ENCODE data around the gene THTPA.

The THTPA gene

GRCh38 chr14:23564876-23565275 lies 8.8 kb downstream of the THTPA start:
- in situ Hi-C loops (cut with HindIII; ENCODE audit: low sequenced_read_pairs), result no loop called here
- no peak overlapping the region for H3K4me3 ChIP-seq (ENCODE audit: low read depth, low read length)
- DNase-seq (ENCODE audit: low read depth, low spot score), result no peak
- TF ChIP-seq, protein P1, sequence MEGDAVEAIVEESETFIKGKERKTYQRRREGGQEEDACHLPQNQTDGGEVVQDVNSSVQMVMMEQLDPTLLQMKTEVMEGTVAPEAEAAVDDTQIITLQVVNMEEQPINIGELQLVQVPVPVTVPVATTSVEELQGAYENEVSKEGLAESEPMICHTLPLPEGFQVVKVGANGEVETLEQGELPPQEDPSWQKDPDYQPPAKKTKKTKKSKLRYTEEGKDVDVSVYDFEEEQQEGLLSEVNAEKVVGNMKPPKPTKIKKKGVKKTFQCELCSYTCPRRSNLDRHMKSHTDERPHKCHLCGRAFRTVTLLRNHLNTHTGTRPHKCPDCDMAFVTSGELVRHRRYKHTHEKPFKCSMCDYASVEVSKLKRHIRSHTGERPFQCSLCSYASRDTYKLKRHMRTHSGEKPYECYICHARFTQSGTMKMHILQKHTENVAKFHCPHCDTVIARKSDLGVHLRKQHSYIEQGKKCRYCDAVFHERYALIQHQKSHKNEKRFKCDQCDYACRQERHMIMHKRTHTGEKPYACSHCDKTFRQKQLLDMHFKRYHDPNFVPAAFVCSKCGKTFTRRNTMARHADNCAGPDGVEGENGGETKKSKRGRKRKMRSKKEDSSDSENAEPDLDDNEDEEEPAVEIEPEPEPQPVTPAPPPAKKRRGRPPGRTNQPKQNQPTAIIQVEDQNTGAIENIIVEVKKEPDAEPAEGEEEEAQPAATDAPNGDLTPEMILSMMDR (IDR thresholded peaks at IDR 0.05; ENCODE audit: low read depth, low read length), result no peak

GRCh38 chr14:23565626-23566025 lies 9.6 kb downstream of the THTPA start:
- TF ChIP-seq, protein P1 (IDR thresholded peaks at IDR 0.05; ENCODE audit: low read depth, low read length), result no peak
- in situ Hi-C loops (cut with HindIII; ENCODE audit: low sequenced_read_pairs), result no loop called here

DNA sequence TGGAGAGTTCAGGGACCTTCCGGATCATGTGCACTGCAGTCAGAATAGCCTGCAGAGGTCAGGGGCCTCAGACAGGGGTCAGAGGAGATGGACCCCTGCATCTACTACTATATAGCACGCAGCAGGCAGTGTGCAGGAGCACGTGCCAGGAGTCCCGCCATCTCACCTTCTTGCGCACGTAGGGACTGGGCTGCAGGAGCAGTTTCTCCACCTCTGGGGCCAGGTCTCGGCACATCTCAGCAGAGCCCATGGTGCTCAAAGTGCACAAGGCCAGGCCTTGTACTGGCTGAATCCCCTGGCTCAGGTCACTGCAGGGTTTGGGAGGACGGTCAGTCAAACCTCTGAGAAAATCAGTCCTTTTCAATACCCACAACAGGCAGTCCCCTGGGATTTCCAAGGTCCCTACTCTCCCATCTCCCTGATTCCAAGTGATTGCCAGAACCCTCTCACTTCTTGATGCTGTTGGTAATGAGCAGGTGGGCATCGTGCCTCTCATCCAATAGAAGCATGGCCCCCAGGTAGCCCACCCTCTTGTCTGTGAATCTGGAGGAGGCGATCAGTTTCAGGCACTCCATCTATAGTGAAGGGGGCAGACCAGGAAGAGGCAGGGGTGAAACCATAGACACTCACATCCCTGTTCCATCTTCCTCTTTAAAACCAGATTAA lies 10.2 kb downstream of the THTPA start:
- in situ Hi-C loops (cut with HindIII; ENCODE audit: low sequenced_read_pairs), result no loop called here
- H3K4me3 ChIP-seq (ENCODE audit: low read depth, low read length), result no peak overlapping the region
- TF ChIP-seq, protein P1 (IDR thresholded peaks at IDR 0.05; ENCODE audit: low read depth, low read length), result no peak
- no peak for DNase-seq (ENCODE audit: low read depth, low spot score)

More at GRCh38 chr14:23565626-23566025, 9.6 kb downstream of the THTPA start:
- DNase-seq (ENCODE audit: low read depth, low spot score), result no peak
- no peak overlapping the region for H3K4me3 ChIP-seq (ENCODE audit: low read depth, low read length)

GRCh38 chr14:23566778-23567185 lies 10.7 kb downstream of the THTPA start:
- no peak for DNase-seq (ENCODE audit: low read depth, low spot score)
- in situ Hi-C loops (cut with HindIII; ENCODE audit: low sequenced_read_pairs), result no loop called here
- H3K4me3 ChIP-seq (ENCODE audit: low read depth, low read length), result peak overlapping the region; percentile 60
- TF ChIP-seq, protein P1 (IDR thresholded peaks at IDR 0.05; ENCODE audit: low read depth, low read length), result peak; percentile 38

DNA sequence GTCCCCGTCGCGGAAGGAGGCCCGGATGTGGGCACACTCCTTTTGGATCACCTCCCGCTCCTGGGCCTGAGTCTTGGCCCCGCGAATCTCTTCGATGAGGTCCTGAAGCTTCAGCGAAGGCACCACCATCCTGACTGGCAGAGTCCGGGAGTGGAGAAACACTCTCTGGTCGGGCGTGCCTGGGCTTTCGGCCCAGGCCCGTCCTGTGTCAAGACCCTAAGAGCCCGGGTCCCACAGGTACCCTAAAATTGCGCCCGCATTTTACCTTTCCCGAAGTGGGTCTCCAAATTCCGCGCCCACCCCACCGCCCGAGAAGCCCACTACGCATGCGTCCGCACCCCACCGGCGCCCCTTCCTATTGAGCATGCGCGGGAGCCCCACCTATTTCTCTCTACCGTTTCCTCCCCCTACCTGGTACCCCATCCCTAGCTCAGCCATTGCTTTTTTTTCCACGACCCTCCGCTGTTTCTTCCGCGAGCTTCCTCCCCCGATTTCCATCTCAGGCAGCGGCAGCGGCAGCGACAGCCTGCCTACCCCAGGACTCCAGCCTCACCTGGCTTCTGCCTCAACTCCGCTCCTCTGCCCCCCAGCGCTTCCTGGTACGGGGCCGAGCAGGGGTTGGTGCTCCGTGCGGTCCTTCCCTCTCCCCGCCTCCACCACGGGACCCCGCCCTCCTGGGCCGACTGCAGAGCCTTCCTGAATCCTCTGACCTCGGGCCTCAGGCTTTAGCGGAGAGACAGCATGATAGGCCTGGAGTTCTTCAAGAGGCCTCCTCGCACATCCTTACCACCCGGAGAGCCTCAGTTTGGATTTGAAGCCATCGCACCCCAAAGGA lies 11.3 kb downstream of the THTPA start, which contains the start of gene AP1G2:
Gene AP1G2, minus strand, starts transcription at position 606 of the 835 bp plus-strand sequence. Its CDS starts 477 bp downstream, at position 129.
- peak within 1 kb of the TSS; percentile 60 for H3K4me3 ChIP-seq (ENCODE audit: low read depth, low read length)
- TF ChIP-seq, protein P1 (IDR thresholded peaks at IDR 0.05; ENCODE audit: low read depth, low read length), result no peak
- in situ Hi-C loops (cut with HindIII; ENCODE audit: low sequenced_read_pairs), result no loop called here
- peak; percentile 56 for DNase-seq (ENCODE audit: low read depth, low spot score)

- in situ Hi-C loops (cut with HindIII; ENCODE audit: low sequenced_read_pairs), result no loop called here
- no peak for DNase-seq (ENCODE audit: low read depth, low spot score)
- H3K4me3 ChIP-seq (ENCODE audit: low read depth, low read length), result no peak overlapping the region
- TF ChIP-seq, protein P1 (IDR thresholded peaks at IDR 0.05; ENCODE audit: low read depth, low read length), result no peak
Observed at GRCh38 chr14:23568021-23568599, 12.0 kb downstream of the THTPA start.

Data from astrocyte of the spinal cord (primary cell).